B cell (primary cell): Measurements from ENCODE around the gene GNG3.

Source experiments
- EZH2 ChIP-seq: IDR thresholded peaks from 2 replicates; pipeline ENCODE4 v1.6.1; 2012; ENCODE audit warnings: borderline replicate concordance, low read depth, mild to moderate bottlenecking, moderate library complexity, low read length; ENCODE audit not compliant: insufficient read depth, poor library complexity, severe bottlenecking
- TF ChIP-seq, protein P1 (sequence below): fragments of 200-600 bp; IDR thresholded peaks from one replicate; pipeline ENCODE4 v1.8.0; 2022; ENCODE audit warnings: antibody characterized with exemption, mild to moderate bottlenecking

DNA sequence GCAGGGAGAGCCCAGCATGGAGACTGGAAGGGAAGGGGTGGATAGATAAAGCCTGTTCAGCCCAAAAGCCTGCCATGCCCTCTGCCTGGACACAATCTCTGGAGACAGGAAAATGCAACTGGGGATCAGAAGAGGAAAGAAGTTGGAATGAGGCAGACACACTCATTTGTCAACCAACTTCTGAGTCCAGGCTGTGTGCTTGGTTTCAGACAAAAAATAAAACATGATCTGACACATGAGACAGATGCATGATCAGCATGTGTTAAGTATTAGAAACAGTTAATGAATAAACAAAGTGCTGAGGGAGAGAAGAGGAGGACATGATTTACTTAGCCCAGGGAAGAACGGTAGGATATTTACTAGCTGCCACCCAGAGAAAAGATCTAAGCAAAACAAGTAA is 19.0 kb upstream of the GNG3 start:
- TF ChIP-seq, protein P1, sequence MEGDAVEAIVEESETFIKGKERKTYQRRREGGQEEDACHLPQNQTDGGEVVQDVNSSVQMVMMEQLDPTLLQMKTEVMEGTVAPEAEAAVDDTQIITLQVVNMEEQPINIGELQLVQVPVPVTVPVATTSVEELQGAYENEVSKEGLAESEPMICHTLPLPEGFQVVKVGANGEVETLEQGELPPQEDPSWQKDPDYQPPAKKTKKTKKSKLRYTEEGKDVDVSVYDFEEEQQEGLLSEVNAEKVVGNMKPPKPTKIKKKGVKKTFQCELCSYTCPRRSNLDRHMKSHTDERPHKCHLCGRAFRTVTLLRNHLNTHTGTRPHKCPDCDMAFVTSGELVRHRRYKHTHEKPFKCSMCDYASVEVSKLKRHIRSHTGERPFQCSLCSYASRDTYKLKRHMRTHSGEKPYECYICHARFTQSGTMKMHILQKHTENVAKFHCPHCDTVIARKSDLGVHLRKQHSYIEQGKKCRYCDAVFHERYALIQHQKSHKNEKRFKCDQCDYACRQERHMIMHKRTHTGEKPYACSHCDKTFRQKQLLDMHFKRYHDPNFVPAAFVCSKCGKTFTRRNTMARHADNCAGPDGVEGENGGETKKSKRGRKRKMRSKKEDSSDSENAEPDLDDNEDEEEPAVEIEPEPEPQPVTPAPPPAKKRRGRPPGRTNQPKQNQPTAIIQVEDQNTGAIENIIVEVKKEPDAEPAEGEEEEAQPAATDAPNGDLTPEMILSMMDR = no peak
- no peak for TF ChIP-seq EZH2
